ENCODE data around the gene NIPAL1.
"Not testable (repeated sequence)": the region's sequence is repeated elsewhere in the genome, so short reads cannot be mapped to it uniquely, and the experiment has no call there.

DNA sequence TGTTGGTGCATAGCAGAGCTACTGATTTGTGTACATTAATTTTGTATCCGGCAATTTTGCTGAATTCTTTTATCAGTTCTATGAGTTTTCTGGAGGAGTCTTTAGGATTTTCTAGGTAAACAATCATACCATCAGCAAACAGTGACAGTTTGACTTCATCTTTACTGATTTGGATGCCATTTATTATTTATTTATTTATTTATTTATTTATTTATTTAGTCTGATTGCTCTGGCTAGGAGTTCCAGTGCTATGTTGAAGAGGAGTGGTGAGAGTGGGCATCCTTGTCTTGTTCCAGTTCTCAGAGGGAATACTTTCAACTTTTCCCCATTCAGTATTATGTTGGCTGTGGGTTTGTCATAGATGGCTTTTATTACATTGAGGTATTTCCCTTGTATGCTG lies 24.1 kb upstream of the NIPAL1 start:
- TF ChIP-seq EZH2phosphoT487 (IDR thresholded peaks at IDR 0.05; ENCODE audit: insufficient read depth, low read depth); EZH2 (IDR thresholded peaks at IDR 0.05; ENCODE audit: insufficient read depth, poor library complexity, severe bottlenecking): not testable (repeated sequence)
